Activated effector memory CD4-positive, alpha-beta T cell treated with Interleukin-2 at 50 U/mL for 16 hours (primary cell): Measurements from ENCODE around the gene EMX1.

Source experiments
- DNase-seq: peaks from one replicate; pipeline ENCODE4 v3.0.0-alpha.2; 2020

The EMX1 gene

DNA sequence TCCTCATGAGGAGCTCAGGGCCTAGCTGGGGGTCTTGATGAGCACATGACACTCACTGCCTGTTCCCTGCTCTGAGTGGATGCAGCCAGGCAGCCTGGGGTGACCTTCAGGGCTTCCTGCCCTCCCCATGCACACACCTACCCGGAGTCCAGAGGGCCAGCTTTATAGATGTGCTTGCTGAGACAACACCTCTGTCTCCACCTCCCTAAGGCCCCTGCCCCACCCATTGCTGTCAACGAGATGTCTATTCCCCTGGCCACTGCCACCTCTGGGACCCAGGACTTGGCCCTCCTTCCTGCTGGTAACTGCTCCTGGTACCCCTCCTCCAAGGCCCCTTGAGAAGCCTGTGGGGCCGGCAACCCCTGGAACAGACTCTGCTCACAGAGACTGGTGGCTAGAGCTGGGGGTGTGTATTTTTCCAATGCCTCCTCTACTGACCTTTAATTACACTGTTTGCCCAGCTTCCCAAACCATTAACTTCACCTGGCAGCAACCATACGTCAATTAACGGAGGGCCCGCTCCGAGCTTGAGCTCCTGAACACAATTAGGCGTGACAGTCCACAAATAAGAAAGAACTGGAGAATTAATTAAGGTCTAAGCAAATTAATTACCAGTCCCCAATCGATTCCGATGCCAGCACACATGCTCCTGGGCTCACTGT, 66.3 kb downstream of the EMX1 start:
- no peak for DNase-seq

DNA sequence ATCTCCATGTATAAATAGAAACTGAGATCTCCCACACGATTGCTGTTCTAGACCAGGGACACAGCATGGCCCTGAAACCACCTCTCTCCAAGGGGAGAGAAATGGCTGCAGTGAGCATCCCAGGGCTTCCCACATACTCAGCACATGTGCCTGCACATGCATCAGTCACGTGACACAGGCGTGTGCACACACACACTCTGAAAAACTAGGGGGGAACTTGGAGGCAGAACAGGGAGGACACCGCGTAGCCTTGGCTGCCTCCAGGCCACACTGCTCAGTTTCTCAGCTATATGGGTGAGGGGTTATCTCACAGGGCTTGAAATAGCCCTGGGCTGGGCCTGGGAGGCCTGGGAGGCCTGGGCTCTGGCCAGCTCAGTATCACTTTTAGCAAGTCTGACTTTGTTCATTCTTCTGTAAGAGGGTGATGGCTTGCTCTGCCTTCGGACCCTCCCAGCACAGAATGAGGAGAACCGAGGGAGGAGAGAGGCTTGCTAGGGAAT, 66.9 kb downstream of the EMX1 start:
- no peak for DNase-seq
